Measurements from ENCODE around the gene MAB21L4. TPM values are rescaled to one million over a fixed set of nuclear protein-coding genes. Genes with fewer than 3 reads are reported as not detected.

The MAB21L4 gene
- polyA plus RNA-seq, 1 of the 3 experiments (the other 2 are of a cell fraction) = not detected

- Histone ChIP-seq H3K79me2 (ENCODE audit: insufficient read depth) (no peaks in the 10 kb centered on the region), H3K27me3 (ENCODE audit: insufficient read depth) (no peaks in the 10 kb centered on the region), H3K4me2 (no peak overlapping the region), H3F3A (replicated peaks; ENCODE audit: insufficient read depth) (peaks cover 5% of the 10 kb centered on the region), H4K20me1 (ENCODE audit: insufficient read depth) (no peaks in the 10 kb centered on the region), H3K4me3 (ENCODE audit: low read depth in 2 of 2, low read length in 1 of 2) (no peak overlapping the region), H2AFZ (ENCODE audit: low read depth) (no peak overlapping the region), H3K4me1 (ENCODE audit: control insufficient read depth in 1 of 2, insufficient read depth in 2 of 2, low read depth in 1 of 2, low read length in 1 of 2) (peaks cover 4 to 19% of the 10 kb centered on the region in 2 experiments; a peak in 2 of 4 replicates), H3K36me3 (replicated peaks in 1 of 2; ENCODE audit: control insufficient read depth in 1 of 2, insufficient read depth in 2 of 2, low read length in 1 of 2) (no peaks in the 10 kb centered on the region), H3K9me2 (no peaks in the 10 kb centered on the region), H3K9ac (no peak overlapping the region), H3K9me3 (no peaks in the 10 kb centered on the region), H3K27ac (ENCODE audit: low read depth in 2 of 2, low read length in 1 of 2) (no peak overlapping the region)
- CTCF ChIA-PET = interaction anchor here (0.6 to 1.9 kb wide), 3 partner anchors 8 to 342 kb away, joined by 3 to 10 read pairs (median 8); no protein-coding TSS in a partner anchor
- no peak for TF ChIP-seq JUND (IDR thresholded peaks at IDR 0.05)
- TF ChIP-seq MEF2A (IDR thresholded peaks at IDR 0.05; ENCODE audit: borderline replicate concordance, low read depth) = no peak
- no peak for TF ChIP-seq TAF1 (IDR thresholded peaks at IDR 0.05; ENCODE audit: borderline replicate concordance, low read depth, low read length)
- no peak for TF ChIP-seq RAD21 (IDR thresholded peaks at IDR 0.05; ENCODE audit: low read length)
- TF ChIP-seq USF1 (IDR thresholded peaks at IDR 0.05; ENCODE audit: borderline replicate concordance, low read depth) = no peak
- no peak for TF ChIP-seq PBX3 (IDR thresholded peaks at IDR 0.05)
- TF ChIP-seq SMC3 (IDR thresholded peaks at IDR 0.05; ENCODE audit: low read depth, low read length) = no peak
- TF ChIP-seq TCF12 (IDR thresholded peaks at IDR 0.05) = no peak
- WGBS (ENCODE audit: low lambda C conversion rate) = 54% methylated on average over 8 of the region's 15 CpGs
- DNase-seq = peak; percentile 39
- POLR2A ChIA-PET = no interaction called here
Measured at GRCh38 chr2:240922982-240923537, 27.1 kb upstream of the MAB21L4 start.

GRCh38 chr2:240922245-240922981 is 26.5 kb upstream of the MAB21L4 start:
- POLR2A ChIA-PET = no interaction called here
- no peaks in the 10 kb centered on the region for H3K79me2 ChIP-seq (ENCODE audit: insufficient read depth)
- no peak overlapping the region for H2AFZ ChIP-seq (ENCODE audit: low read depth)
- 60% methylated on average over 1 of the region's 18 CpGs for WGBS (ENCODE audit: low lambda C conversion rate)
- H3K9me2 ChIP-seq = no peaks in the 10 kb centered on the region
- no peaks in the 10 kb centered on the region for H4K20me1 ChIP-seq (ENCODE audit: insufficient read depth)
- no peak overlapping the region for H3K9ac ChIP-seq
- no peaks in the 10 kb centered on the region for H3K27me3 ChIP-seq (ENCODE audit: insufficient read depth)
- DNase-seq = peak; percentile 30
- H3K27ac ChIP-seq (ENCODE audit: low read depth in 2 of 2, low read length in 1 of 2) = no peak overlapping the region
- no peak overlapping the region for H3K4me3 ChIP-seq (ENCODE audit: low read depth in 2 of 2, low read length in 1 of 2)
- H3K36me3 ChIP-seq (replicated peaks in 1 of 2; ENCODE audit: control insufficient read depth in 1 of 2, insufficient read depth in 2 of 2, low read length in 1 of 2) = no peaks in the 10 kb centered on the region
- CTCF ChIA-PET = interaction anchor here (0.6 to 1.9 kb wide), 3 partner anchors 8 to 342 kb away, joined by 3 to 10 read pairs (median 8); no protein-coding TSS in a partner anchor
- H3K4me1 ChIP-seq (ENCODE audit: control insufficient read depth in 1 of 2, insufficient read depth in 2 of 2, low read depth in 1 of 2, low read length in 1 of 2) = peaks cover 4 to 26% of the 10 kb centered on the region in 2 experiments; a peak in 2 of 4 replicates
- no peak overlapping the region for H3K4me2 ChIP-seq
- H3K9me3 ChIP-seq = no peaks in the 10 kb centered on the region
- H3F3A ChIP-seq (replicated peaks; ENCODE audit: insufficient read depth) = peaks cover 5% of the 10 kb centered on the region
- no peak for TF ChIP-seq PBX3 (IDR thresholded peaks at IDR 0.05)
- TF ChIP-seq RCOR1 (IDR thresholded peaks at IDR 0.05; ENCODE audit: low read length) = no peak
- no peak for TF ChIP-seq USF1 (IDR thresholded peaks at IDR 0.05; ENCODE audit: borderline replicate concordance, low read depth)
- TF ChIP-seq EZH2phosphoT487 (IDR thresholded peaks at IDR 0.05; ENCODE audit: borderline replicate concordance, low read depth) = no peak
- TF ChIP-seq POLR2AphosphoS5 (IDR thresholded peaks at IDR 0.05; ENCODE audit: low read depth, low read length) = no peak
- TF ChIP-seq RAD21 (IDR thresholded peaks at IDR 0.05; ENCODE audit: low read length) = no peak
- TF ChIP-seq CHD2 (IDR thresholded peaks at IDR 0.05; ENCODE audit: low read length, partially characterized antibody) = no peak
- TF ChIP-seq GATA2 (CRISPR knock-in tag; IDR thresholded peaks at IDR 0.05) = no peak
- no peak for TF ChIP-seq FOXJ3 (CRISPR knock-in tag; IDR thresholded peaks at IDR 0.05)
- TF ChIP-seq RXRA (IDR thresholded peaks at IDR 0.05; ENCODE audit: borderline replicate concordance, low read depth) = no peak
- no peak for TF ChIP-seq NRF1 (IDR thresholded peaks at IDR 0.05; ENCODE audit: low read depth, low read length)
- no peak for TF ChIP-seq MEF2A (IDR thresholded peaks at IDR 0.05; ENCODE audit: borderline replicate concordance, low read depth)
- no peak for TF ChIP-seq RFX5 (IDR thresholded peaks at IDR 0.05; ENCODE audit: low read length)
- no peak for TF ChIP-seq YY1 (IDR thresholded peaks at IDR 0.05; ENCODE audit: low read depth)
- TF ChIP-seq ZBTB33 (IDR thresholded peaks at IDR 0.05; ENCODE audit: borderline replicate concordance, low read depth) = no peak
